Activated CD4-positive, CD25-positive, alpha-beta regulatory T cell treated with anti-CD3 and anti-CD28 coated beads, Interleukin-2, amount 50 U/mL, for 24 hours (primary cell): ENCODE data around the gene DMXL1.

Source experiments
- ATAC-seq, 2 donors: fragments of 150-1000 bp; cut with Tn5 transposase; one replicate each; pipeline ENCODE4 v1.10.0; 2021; ENCODE audit warnings: mild to moderate bottlenecking in 1 of 2, moderate library complexity in 1 of 2

Gene DMXL1

GRCh38 chr5:119070828-119071560 lies at the start of gene DMXL1:
TSS of gene DMXL1 (plus strand) at chr5:119071087. CDS start at chr5:119071570, 483 bp downstream.
- ATAC-seq, result peak; percentile 88 to 89

DNA sequence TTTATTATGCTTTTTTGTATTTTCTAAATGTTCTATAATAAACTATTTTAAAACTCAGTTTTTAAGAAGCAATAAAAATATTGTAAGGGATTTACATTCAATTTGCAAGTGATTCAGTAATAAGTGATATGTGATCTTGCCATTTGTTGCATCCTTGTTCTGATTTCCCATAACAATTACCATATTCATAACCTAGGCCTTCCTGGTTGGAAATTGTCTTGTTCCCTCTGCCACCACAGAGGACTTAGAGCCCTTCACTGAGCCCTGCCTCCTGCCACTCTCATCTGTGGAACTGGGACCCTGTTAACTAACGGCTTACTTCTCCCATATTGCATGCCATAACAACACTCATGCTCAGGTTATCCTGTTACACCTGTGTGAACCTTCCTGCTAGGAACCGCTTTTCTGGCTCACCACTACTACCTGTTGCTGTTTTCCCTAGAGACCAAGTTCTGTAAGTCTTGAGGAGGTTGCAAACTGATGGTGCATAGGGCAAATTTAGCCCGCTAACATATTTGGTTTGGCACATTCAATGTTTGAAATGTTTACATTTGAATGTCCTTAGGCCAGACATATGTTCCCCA lies 49.6 kb upstream of the DMXL1 start:
- ATAC-seq, result no peak

GRCh38 chr5:119022017-119022745 lies 48.7 kb upstream of the DMXL1 start:
- ATAC-seq, result peak; percentile 33 to 35

GRCh38 chr5:119022773-119023172 lies 48.1 kb upstream of the DMXL1 start:
- no peak for ATAC-seq

- no peak for ATAC-seq
These were observed 42.3 kb upstream of the DMXL1 start for GRCh38 chr5:119028575-119028974.

DNA sequence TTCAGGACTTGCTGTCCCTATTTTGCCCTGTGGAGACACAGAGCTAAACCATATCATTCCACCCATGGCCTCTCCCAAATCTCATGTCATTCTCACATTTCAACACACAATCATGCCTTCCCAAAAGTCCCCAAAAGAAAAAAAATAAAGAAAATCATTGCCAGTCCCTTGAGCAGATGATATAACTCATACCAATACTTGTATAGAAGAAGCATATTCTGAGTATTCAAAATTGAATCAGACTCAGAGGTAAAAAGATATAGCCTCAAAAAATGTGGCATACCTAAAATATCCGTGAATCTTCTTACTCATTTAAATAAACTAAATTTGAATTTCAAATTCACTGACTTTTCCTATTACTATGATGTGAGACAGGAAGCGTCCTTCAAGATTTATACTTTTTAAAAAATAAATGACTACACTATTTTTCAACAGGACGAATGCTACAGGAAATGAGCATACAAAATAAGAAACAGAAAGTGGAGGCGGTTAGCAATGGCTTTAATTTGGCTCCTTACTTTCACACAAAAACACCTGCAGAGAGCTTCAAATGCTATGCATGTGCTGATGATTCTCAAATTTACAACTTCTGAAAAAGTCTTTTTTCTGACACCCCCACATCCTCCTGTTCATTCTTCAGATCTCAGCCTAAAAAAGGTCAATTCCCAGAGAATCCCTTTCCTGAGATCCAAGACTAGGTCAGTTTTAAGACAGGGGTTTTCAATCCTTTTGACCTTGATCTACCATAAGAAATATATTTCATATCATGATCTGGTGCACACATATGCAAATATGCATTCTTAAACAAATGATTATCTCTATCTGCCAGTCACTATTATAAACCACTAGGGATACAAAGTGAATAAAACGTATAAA lies 39.6 kb upstream of the DMXL1 start:
- peak; percentile 82 for ATAC-seq

DNA sequence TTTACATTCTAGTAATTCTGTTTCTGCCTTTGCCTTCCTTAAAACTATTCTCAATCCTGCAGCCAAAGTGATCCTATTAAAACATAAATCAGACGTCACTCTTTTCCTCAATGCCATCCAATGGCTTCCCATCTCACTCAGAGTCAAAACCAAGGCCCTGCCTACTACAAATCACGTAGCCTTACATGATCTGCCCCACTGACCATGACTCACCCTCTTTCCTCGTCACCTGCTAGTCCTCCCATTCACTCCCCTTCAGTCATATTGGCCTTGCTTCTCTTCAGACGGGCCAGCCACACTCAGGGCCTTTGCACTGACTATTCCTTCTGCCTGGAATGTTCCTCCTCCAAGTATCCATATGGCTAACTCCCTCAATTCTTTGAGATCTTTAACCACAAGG lies 39.0 kb upstream of the DMXL1 start:
- ATAC-seq, result peak; percentile 44

DNA sequence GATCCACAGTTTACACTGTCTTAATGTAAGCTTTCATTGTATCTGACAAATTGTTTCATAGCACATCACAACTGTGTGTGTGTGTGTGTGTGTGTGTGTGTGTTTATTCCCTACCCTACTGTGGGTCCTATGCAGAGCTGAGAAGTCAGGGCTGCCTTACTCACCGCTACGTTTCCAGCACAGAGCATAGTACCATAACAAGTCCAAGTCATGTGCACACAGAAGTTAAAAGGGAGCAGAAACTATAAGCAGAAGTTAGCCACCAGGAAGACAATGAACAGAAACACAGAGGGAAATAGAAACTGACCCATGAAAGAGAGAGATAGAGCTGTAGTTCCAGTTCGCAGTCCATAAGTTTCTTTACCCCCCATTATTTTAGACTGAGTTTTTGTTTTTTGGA lies 38.2 kb upstream of the DMXL1 start:
- ATAC-seq, result no peak

- ATAC-seq, result no peak
These were observed 37.8 kb upstream of the DMXL1 start for GRCh38 chr5:119033135-119033534.

- ATAC-seq, result peak; percentile 80 to 87
These were observed 34.7 kb upstream of the DMXL1 start for GRCh38 chr5:119036101-119036762.

DNA sequence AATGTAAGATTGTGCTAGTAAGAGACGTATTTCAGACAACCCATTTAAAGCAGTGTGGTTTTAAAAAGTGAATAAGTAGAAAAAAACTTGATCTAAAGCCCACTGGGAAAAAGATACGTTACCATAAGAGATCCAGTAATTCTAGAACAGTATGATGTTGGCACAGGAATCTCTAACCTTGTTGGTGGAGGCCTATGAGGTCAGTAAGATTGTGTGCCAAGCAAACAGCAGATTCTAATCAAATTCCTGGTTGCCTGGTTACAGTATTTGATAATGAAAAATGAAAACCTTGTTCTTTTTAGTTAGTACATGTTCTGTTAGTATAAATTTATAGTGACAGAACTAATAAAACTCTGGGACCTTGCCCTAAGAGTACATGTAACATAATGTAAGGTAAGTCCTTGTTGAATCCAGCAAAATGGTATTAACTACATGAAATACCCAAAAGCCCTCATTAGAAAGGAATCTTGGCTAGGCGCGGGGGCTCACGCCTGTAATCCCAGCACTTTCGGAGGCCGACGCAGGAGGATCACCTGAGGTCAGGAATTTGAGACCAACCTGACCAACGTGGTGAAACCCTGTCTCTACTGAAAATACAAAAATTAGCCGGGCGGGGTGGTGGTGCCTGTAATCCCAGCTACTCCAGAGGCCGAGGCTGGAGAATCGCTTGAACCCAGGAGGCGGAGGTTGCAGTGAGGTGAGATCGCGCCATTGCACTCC lies 33.2 kb upstream of the DMXL1 start:
- no peak for ATAC-seq

DNA sequence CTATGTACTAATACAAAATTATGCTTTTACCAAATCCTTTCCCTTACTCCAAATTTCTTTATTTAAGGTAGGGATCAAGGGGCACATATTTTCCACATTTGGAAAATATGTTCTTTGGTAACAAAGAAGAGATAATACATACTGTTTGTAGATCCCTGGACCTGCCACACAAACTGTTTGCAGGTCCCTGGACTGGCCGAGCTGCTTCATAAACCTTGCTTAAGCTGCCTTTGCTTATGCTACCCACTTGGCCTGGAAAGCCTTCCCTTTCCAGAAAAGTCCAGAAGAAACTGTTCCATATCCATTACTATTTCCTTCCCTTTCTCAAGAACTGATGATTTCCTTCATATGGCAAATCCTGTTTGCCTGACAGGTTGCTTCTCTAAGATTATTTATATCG lies 22.6 kb upstream of the DMXL1 start:
- no peak for ATAC-seq

DNA sequence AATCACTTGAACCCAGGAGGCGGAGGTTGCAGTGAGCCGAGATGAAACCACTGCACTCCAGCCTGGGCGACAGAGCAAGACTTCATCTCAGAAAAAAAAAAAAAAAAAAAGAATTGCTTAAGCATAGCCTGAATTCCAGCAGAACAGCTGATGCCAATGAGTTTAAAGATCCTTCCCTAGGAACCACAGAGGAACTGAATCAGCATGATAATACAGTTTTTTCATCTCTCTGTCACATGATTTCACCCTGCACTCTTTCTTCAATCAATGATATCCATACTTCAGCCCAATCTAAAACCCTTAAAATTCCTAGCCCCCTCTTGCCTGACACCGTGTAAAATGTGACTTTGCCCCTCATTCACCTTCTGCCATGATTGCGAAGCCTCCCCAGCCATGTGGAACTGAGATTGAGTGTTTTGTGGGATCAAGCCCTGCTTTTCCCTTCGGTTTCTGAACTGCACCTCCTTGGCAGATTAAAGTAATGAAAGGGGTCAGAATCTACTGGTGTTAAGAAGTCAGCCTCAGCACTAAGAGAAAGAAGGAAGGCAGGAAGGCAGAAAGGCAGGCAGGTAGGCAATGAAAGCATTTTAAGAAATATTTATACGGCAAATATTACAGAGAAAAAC lies 20.9 kb upstream of the DMXL1 start:
- ATAC-seq, result no peak

GRCh38 chr5:119054101-119054500 lies 16.8 kb upstream of the DMXL1 start:
- ATAC-seq, result no peak

GRCh38 chr5:119055294-119055693 lies 15.6 kb upstream of the DMXL1 start:
- no peak for ATAC-seq

GRCh38 chr5:119058979-119059529 lies 11.8 kb upstream of the DMXL1 start:
- no peak for ATAC-seq

DNA sequence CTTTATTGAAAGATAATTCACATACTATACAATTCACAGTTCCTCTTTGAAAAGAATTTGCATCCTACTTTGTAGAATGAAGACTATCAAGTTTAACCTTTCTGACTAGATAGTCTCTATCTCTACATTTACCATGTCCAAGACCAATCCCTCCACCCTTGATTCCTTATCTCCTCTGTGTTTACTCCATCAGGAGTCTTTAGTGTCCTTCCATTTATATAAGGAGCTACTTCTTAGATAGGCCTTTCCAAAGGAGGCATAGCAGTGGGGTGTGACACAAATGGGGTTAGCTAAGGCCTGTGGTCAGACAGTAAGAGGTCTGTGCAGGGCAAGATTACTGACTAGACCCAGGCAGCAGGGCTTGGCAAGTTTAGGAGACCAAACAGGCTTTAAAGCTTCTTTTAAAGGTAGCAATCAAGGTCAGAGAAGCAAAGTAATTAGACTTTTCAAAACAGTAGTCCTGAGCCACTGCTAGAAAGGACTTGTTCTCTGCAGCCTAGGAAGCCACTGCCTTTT lies 11.1 kb upstream of the DMXL1 start:
- ATAC-seq, result no peak

- peak; percentile 92 to 93 for ATAC-seq
These were observed 7.1 kb upstream of the DMXL1 start for GRCh38 chr5:119063579-119064379.

GRCh38 chr5:119067450-119067849 lies 3.4 kb upstream of the DMXL1 start:
- no peak for ATAC-seq

DNA sequence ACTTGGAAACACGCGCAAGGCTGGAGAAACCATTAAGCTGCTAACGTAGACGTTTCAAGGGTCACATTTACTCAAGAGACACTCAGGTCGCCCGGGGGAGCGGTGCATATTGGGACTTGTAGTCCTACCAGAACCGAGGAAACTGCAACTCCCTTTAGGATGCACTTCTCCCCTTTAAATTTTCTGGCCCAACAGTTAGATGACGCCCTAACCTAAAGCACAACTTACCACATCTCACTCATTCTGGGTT lies 384 bp upstream of the DMXL1 start:
- ATAC-seq, result peak; percentile 58 to 59
